ENCODE measurements around the gene GAS2L1.

- TF ChIP-seq, protein P1, sequence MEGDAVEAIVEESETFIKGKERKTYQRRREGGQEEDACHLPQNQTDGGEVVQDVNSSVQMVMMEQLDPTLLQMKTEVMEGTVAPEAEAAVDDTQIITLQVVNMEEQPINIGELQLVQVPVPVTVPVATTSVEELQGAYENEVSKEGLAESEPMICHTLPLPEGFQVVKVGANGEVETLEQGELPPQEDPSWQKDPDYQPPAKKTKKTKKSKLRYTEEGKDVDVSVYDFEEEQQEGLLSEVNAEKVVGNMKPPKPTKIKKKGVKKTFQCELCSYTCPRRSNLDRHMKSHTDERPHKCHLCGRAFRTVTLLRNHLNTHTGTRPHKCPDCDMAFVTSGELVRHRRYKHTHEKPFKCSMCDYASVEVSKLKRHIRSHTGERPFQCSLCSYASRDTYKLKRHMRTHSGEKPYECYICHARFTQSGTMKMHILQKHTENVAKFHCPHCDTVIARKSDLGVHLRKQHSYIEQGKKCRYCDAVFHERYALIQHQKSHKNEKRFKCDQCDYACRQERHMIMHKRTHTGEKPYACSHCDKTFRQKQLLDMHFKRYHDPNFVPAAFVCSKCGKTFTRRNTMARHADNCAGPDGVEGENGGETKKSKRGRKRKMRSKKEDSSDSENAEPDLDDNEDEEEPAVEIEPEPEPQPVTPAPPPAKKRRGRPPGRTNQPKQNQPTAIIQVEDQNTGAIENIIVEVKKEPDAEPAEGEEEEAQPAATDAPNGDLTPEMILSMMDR (IDR thresholded peaks at IDR 0.05; ENCODE audit: borderline replicate concordance, extremely low read depth, low read length, poor library complexity, severe bottlenecking) = no peak
- no peak for TF ChIP-seq EZH2 (IDR thresholded peaks at IDR 0.05; ENCODE audit: borderline replicate concordance, low read depth, low read length, severe bottlenecking)
Measured at GRCh38 chr22:29284196-29284595, 22.3 kb upstream of the GAS2L1 start.

Data from DND-41 (cell line).